ENCODE measurements around the gene NEDD4L.

NEDD4L gene

DNA sequence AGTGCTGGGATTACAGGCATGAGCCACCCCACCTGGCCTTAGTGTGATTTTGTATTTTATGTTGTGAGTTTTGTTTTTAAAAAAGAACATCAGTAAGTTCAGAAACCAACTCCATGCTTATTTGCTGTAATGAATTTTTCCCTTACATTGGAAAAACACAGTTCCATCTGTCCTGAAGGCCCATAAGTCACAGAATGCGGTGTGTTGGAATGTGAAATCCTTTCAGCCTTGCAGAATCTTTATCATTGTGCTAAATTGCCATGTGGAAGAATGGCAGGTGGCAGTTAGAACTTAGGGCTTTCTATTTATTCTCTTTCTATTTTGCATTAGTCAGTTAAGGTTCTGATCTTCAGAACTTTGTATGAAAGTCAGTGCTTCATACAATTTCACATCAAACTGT is 52.6 kb downstream of the NEDD4L start:
- DNase-seq: no peak

DNA sequence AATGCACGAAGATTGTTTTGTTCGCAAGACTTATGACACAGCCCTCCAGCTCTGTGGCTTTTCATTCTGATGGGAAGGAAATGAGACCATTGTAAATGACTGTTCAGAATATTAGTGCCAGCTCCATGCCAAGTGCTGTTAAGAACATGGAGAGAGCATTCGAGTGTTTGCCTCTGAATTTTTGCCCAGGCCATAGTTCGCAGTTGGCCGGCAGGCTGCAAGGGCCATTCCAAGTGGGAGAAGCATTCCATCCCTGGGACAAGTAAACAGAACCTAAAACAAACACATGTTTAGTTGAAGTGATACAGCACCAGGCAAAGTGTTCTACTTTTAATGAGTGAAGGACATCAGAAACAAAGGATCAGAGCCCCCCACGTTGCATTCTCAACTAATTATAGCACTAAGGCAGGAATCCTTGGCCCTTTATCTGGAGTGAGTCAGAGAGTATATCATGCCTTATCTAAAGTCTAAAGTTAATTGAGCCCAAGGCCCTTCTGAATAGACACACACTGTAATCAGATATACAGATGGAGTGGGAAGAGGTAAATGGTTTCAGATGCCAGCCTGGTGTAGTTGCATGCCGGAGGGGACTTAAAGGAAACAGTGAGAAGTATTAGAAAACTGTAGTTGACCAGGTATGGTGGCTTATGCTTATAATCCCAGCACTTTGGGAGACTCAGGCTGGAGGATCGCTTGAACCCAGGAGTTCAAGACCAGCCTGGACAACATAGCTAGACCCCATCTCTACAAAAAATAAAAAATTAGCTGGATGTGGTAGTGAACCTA is 53.3 kb downstream of the NEDD4L start:
- peak; percentile 39 for DNase-seq

DNA sequence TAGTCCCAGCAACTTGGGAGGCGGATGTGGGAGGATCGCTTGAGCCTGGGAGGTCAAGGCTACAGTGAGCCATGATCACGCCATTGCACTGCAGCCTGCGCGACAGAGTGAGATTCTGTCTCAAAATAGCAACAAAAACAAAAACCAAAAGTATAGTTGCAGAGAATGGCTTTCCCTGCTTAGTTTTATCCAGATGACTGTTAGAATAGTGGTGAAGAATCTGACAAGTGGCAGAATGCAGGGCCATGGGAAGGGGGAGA is 53.8 kb downstream of the NEDD4L start:
- DNase-seq: no peak

DNA sequence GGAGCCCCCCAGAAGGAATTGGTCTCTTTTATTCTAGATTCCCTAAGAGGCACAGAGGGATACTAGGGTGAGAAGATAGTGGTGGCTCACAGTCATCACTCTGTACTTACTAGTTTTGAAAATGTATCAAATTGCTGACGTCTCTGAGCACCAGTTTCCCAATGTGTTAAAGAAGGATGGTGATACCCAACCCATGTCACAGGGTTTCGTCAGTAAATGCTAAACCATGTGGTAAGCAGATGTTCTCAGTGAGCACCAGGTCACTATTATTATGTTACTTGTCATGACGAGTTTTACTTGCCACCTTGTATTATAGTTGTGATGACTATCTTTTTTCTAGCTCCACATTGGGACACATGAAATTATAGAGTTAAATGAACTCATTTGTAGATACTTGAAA is 54.7 kb downstream of the NEDD4L start:
- DNase-seq: no peak

DNA sequence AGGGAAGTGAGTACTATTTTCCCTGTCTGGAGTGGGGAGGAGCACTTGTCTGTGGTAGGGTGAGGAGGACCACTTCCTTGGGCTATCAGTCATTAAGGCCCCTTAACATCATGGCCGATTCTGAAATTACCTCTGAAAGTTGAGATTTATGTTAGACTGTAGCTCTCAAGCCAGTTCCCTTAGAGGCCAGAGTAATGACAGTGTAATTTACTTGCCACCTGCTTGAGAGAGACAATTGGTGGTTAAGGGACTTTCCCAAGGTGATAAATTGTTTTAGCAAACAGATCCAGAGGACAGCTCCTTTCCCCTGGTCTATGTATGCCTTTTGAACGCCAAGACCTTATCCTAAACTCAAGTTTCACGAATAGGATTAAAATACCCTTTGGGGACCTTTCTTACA is 56.1 kb downstream of the NEDD4L start:
- DNase-seq: peak; percentile 58

DNA sequence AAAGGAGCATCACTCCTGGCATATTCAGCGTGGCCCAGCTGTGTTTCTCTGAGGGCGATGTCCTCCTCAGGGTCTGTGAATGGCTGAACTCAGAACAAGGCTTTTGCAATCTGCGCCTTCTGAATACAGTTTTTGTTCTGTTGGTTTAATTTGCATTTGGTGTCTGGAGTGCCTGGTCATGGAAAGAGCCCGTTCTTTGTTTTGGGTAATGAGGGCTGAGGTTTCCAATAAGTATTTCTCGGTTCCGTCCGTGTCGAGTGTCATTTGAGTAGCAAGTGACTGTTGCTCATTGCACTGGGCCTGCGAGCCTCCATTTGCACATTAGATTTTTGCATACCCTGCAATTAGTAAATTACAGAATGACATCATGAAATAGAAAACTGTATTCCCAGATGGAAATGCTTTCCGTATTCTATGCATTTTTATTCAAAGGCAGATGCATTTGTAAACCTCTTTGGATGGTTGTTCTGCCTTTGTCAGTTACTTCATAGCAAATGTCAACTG is 57.3 kb downstream of the NEDD4L start:
- no peak for DNase-seq

DNA sequence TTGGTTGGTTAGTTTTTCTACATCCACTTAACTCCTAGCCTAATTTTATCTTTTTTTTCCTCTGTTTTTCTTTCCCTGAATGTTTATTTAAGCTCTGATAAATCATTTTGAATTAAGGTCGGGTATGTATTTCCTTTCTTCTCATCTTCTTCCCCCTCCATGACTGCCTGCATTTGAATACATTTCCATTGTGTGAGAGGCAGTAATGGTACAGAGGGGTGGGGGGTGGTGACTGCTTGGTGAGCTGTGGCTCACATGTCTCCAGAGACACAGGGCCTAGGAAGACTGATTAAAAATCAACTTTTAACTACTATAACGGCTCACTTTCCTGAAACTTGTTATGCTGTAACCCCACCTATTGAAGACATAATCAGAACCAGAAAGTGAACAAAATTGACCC is 58.0 kb downstream of the NEDD4L start:
- no peak for DNase-seq

DNA sequence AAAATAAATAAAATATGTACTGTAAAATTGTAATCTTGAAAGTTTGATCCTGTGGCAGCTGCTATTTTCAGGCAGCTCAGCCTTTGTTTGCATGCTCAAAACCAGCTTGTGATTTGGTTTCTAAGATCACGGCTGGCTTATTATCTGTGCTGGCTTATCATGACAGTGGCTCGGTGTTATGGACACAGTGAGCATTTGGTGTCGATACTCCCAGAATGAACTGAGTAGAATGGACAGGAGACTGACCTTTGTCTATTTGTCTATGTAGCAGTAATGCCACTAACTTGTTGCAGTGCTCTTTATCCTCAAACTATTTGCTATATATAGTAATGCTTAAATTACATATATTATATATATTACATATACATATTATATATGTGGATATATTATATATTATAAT is 58.8 kb downstream of the NEDD4L start:
- no peak for DNase-seq

DNA sequence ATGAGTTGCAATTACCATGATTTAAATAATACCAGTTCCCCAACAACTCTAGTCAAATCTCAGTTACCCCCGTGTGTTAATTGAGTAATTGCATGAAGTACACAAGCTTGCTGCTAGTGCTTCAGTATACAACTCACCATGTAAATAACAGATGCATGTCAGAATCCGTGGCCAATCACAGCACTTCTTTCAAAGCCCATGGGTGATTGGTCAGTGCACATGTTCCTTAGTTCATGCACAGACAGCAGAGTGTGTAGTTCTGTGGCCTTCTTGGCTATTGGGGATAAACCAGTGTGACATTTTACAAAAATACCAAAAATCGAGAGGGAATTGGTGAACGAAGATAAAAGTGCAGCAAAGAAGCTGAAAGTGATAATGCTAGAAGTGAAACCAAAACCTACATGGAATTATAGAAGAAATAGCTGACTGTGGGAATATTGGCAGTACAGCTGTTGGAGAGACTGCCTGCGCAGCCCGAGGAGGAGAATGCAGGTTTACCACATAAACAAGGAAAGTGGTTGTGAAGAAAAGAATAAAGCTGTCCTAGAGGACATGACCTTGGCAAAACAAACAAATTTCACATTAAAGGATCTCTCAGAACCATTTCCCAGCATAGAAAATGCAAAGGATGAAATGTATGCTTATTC is 59.4 kb downstream of the NEDD4L start:
- DNase-seq: no peak

DNA sequence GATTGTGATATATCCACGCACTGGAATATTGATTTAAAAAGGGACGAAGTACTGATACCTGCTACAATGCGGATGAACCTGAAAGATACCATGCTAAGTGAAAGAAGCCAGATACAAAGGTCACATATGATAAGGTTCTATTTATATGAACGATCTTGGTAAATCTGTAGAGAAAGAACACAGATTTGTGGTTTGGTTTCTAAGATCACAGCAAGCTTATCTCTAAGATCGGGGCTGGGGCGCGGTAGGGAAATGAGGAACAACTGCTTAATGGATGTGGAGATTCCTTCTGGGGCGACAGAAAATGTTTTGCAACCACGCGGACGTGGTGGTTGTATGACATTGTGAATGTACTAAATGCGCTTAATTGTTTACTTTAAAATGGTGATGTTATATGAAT is 60.1 kb downstream of the NEDD4L start:
- no peak for DNase-seq

DNA sequence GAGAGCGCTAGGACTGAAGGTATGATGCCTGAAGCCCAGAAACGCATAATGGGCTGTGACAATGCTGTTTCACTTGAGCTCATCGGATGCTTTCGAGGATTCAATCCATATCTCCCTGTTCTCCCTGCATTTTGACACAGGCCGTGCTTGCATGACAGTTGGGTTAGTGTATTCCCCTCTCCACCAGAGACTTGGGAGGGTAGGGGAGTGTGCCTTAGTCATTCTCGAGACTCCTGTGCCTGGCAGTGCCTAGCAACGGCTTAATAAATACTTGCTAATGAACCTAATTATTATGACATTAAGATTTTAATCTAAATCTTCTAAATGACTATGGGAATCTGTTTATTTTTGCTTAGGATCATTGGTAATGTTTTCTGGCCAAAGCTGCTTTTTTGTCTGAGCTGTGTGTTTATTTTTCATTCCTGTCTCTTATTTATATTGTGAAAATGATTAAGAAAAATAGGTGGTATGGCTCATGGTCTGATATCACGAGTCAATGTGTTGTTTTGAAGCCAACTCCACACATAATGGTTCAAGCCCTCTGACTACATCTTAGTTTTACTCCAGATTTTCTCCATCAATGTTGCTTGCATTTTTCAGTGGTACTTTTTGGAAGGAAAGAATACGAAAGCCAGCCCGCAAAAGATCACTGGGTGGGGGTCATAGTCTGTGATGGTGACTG is 61.3 kb downstream of the NEDD4L start:
- no peak for DNase-seq

DNA sequence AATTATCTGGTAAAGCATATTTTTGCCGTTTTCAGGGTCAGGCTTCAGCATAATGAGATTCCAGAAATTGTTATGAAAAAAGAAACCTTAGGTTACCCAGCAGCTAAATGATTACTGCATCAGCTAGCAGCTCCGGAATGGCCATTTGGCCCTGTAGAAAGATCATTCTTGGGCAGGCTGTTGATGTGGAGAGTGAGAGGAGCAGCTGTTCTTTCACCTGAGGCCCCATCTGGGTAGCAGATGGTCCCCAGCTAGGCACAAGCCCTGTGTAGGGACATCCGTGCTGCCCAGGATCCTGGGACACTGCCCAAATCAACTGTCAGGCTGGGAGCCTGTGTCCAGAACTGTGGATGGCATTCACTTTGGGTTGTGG is 61.8 kb downstream of the NEDD4L start:
- no peak for DNase-seq

DNA sequence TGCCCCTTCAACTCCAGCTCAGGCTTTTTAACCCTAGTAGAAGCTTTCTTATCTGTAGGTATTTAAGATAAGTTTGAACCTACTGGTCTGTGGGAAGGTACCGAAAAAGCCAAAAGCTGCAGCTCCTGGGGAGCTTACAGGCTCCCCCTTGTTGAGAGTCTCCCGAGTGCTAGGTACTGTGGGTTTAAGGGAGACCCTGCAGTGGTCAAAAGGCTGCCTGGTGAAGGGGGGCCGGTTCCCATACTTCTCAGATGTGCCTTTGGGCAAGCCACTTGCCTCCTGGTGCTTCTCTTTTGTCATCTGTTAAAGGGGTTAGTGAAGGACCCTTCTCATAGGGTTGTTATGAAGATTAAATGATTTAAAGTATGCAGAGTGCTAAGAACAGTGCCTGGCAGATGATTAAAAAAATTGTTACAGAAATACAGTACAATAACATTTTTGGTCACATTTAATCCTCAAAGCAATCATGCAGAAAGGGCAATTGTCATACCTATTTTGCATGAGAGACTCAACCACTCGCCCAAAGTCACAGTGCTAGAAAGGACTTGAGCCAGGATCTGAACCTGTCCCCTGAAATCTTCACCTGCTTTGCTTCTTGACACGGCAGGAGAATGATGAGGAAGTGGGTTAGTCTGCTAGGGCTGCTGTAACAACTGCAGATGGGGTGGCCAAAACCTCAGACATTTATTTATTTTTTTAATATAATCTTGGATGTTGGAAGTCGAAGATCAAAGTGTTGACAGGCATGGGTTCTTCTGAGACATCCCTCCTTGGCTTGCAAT is 62.5 kb downstream of the NEDD4L start:
- no peak for DNase-seq

DNA sequence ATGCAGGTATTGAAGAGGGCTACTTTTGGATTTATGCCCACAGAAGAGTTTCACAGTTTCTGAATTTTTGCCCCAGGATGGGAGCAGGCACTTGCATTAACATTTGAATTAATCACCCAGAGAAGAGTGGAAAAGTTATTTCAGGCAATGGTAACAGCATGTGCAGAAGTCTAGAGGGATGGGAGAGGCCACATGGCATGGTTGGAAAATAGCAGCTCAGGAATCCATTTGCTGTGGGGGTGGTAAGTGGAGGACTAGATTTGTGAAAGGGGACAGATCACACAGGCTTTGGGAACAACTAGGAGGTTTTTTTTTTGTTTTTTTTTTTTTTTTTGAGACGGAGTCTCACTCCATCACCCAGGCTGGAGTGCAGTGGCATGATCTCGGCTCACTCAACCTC is 65.2 kb downstream of the NEDD4L start:
- no peak for DNase-seq

DNA sequence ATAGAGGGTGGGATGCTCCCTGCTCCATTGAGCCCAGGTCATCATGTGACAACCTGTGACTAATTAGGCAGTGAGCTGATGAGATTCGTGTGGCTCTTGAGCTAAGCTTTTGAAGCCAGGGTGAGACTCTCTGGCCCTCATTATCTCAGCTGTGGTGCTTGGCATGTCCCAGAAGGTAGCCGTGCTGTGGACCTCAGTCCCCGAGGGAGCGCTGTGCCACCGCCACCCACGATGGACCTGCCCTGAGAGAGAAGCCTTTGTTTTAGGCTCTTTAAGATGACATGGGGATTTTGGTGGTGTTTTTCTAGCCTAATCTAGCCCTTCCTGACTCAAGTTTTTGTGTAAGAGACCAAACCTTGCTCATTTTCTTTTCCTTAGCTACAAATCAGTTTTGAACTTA is 66.4 kb downstream of the NEDD4L start:
- DNase-seq: no peak

DNA sequence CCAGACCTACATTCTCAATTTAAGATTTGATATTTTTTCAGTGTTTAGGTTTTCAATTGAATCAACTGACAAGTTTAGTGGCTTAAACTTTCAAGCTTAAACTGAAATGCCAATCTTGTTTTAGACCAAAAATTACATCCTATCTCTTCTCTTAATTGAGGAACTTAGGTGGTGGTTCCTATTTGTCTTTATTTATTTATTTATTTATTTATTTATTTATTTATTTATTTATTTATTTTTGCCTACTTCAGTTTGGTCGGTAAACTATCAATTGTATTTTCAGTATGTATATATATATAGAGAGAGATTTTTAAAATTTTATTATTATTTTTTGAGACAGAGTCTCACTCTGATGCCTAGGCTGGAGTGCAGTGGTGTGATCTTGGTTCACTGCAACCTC is 68.1 kb downstream of the NEDD4L start:
- no peak for DNase-seq

DNA sequence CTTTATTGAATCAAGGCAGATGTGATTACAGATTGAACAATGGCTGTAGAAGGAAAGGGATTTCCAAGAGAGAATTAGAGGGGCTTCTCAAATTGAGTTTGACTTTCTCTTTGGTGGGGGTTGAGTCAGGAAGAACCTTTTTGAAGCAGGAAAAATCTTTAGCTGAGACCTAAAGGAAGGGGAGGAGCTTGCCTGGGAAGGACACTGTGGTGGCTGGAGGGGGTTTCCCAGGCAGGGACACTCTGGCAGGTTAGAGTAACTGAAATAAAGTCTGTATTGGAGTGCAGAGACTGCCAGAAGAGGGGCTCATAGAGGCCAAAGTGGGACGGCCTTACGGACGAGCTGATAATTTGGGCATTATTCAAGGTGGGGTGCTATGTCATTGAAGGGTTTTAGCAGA is 69.3 kb downstream of the NEDD4L start:
- DNase-seq: no peak

DNA sequence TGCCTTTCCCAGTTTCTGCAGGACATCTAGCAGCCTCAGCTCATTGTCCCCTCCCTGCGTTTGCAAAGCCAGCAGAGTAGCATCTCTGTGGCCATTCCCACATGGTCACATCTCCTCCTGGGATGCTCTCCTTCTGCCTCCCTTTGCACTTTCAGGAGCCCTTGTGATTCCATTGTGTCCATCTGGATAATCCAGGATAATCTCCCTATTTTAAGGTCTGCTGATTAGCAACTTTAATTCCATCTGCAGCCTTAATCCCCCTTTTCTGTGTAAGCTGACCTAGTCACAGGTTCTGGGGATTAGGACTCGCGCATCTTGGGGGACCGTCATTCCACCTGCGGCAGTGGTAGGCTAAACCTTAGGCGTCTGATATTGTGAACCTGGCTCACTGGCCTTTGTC is 70.7 kb downstream of the NEDD4L start:
- no peak for DNase-seq

DNA sequence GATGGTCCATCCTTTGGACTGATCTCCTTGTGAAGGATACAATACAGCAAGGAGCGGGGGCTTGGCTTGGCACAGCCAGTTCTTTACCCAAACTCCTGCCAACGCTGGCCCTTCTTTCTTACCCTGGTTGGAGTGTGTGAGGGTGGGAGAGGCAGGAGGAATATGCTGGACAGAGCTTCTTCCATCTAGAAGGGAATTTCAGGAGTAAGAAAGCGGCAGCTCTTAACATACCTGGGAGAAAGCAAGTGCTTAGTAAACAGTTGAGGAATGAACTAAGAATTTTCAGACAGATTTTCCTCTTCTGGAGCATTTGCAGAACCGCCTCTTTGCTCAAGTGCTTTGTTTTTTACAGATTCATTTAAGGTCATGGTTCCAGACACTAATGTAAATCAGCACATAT is 72.8 kb downstream of the NEDD4L start:
- peak; percentile 37 for DNase-seq

DNA sequence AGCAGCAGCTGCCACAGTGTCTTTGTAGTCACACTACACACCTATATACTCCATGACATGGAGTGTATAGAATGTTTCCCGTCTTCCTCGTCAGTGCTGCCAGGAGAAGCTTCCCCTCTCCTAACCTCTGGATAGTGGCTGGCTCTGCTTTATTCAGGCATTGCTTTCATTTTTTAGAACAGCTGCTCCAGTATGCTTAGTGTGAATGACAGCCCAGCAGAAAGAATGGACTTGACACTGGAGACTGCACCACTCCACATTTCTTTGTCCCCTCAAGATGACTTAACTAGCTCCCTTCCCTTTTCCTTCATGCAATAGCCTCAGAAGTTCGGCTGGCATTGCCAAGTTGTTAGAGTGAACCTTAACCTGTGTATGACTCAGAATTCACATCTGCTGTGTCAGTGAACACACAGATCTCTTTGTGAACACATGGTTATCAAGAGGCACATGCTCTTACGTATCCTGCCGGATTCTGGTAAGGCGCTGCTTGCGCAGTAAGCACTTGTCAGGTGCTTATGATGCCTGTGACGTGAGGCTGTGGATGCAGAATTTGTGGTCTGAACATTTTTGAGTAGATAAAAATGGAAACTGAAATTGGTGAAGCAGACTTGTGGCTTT is 73.9 kb downstream of the NEDD4L start:
- DNase-seq: peak; percentile 99

DNA sequence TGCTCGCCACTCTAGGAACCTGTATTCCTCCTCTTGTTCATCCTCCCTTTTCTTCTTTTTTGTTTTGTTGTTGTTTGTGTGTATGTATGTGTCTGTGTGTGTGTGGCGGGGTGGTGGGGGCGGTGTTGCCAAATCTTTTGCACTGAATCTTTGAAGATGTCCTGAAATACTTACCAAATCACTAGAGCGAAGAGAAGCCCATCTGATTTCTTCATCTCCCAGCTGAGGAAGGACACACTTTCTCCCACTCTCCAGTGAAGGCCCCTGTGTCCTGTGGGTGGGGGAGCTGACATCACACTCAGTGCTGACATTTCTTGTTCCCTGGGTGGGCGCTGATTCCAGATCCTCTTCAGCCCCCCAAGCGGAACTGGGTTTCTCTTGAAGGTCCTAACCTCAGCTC is 74.5 kb downstream of the NEDD4L start:
- no peak for DNase-seq

DNA sequence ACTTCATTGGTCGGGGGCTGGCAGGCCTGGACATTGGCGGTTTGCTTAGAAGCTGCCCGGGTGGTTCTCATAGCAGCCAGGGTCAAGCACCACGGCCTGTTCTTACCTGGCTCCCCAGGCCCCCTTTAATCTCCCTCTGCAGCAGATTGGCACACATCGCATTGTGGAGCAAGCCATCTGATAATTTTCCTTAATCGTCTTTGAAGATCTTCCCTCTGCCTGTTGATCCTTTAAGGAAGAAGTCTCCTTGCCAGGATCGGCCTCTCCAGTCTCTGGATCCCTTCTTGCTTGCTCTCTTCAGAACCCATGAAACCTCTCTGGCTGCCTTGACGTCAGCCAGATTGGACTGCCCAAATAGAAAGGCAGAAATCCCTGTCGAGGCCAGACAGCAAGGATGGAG is 75.8 kb downstream of the NEDD4L start:
- no peak for DNase-seq

DNA sequence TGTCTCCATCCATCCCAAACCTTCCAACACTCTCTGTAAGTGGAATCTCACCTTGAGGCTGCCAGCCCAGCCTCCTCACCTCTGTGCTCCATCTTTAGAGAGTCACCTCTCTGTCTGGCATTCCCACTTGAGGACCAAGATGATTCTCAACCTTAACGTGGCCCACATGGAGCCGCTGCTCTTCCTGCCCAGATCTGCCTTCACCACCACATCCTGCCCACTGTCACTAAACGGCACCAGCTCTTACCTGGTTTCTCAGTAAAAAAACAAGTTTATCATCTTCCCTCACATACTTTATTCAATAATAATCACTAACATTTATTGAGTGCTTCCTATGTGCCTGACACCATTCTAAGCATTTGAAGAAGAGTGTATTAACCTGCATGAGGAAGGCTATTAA is 80.4 kb downstream of the NEDD4L start:
- DNase-seq: no peak

All from DMS53 (cell line).